GM12878 (cell line): ENCODE results near the gene DCAF7. TPM values are rescaled to one million over a fixed set of nuclear protein-coding genes. Genes with fewer than 3 reads are reported as not detected.

Experiments
- BCL3 ChIP-seq: IDR thresholded peaks from 2 replicates; pipeline ENCODE4 v1.6.1; 2011; ENCODE audit warnings: borderline replicate concordance, low read depth, mild to moderate bottlenecking, moderate library complexity, low read length; ENCODE audit not compliant: insufficient read depth, poor library complexity, severe bottlenecking
- NFXL1 ChIP-seq: fragments of 450-650 bp; IDR thresholded peaks from 2 replicates; pipeline ENCODE4 v1.6.1; 2017; ENCODE audit warnings: antibody characterized with exemption, mild to moderate bottlenecking, borderline replicate concordance
- NR2C2 ChIP-seq: IDR thresholded peaks from 2 replicates; pipeline ENCODE4 v1.6.1; 2011; ENCODE audit warnings: borderline replicate concordance, low read depth; ENCODE audit not compliant: control insufficient read depth, insufficient read length
- REST ChIP-seq: IDR thresholded peaks from 2 replicates; pipeline ENCODE4 v1.6.1; 2012; ENCODE audit warnings: mild to moderate bottlenecking, low read depth, low read length
- SKIL ChIP-seq: fragments of 450-650 bp; IDR thresholded peaks from 2 replicates; pipeline ENCODE4 v1.6.1; 2017; ENCODE audit warnings: mild to moderate bottlenecking, low read depth, inconsistent platforms; ENCODE audit not compliant: poor library complexity, severe bottlenecking
- SMARCA5 ChIP-seq: fragments of 450-650 bp; IDR thresholded peaks from 2 replicates; pipeline ENCODE4 v1.6.1; 2017; ENCODE audit warnings: mild to moderate bottlenecking
- ZBTB40 ChIP-seq: fragments of 450-650 bp; IDR thresholded peaks from 2 replicates; pipeline ENCODE4 v1.6.1; 2016; ENCODE audit warnings: mild to moderate bottlenecking, moderate library complexity, borderline replicate concordance
- ZNF24 ChIP-seq: fragments of 450-650 bp; IDR thresholded peaks from 2 replicates; pipeline ENCODE4 v1.6.1; 2017; ENCODE audit warnings: antibody characterized with exemption, mild to moderate bottlenecking
- ZZZ3 ChIP-seq: IDR thresholded peaks from 2 replicates; pipeline ENCODE4 v1.6.1; 2011; ENCODE audit warnings: low read depth; ENCODE audit not compliant: control insufficient read depth, insufficient read length
- polyA plus RNA-seq, 11 experiments: library from polyadenylated mRNA; depleted of rRNA in 4 of 11; unstranded in 6 of 11; stranded (reverse) in 5 of 11; fragments of >200 nt; fragmentation: Nextera tagmentation in 4 of 11; fragmentation: Illumina TruSeq in 1 of 11; extraction: Ambion mirVana in 4 of 11; extraction: Trizol in 1 of 11; gene quantifications; 1 replicate in 1 of 11; 2 replicates in 10 of 11; pipeline versions ENCODE4 v1.2.1 to v1.2.3, GENCODE V29; 2011 to 2016; ENCODE audit warnings: inconsistent platforms in 2 of 11, missing spikeins in 2 of 11, low read depth in 1 of 11
- total RNA-seq, 4 experiments: library from RNA; depleted of rRNA in 3 of 4; stranded (reverse); fragments of >200 nt in 3 of 4; fragmentation: Illumina TruSeq in 1 of 4; extraction: Trizol in 1 of 4; gene quantifications; 2 replicates each; pipeline versions ENCODE4 v1.2.1 to v1.2.3, GENCODE V29; 2013 to 2021

DCAF7 gene
- total and polyA plus RNA-seq, 10 of the 15 experiments (the other 5 are each of a cell fraction or from before 2014, with no cell fraction given), result 27.0 to 103 (median 54.5) TPM

GRCh38 chr17:63534816-63535455 is 15.3 kb upstream of the DCAF7 start (continued):
- no peak for TF ChIP-seq ZBTB40
- no peak for TF ChIP-seq SMARCA5
- no peak for TF ChIP-seq NR2C2
- no peak for TF ChIP-seq NFXL1
- TF ChIP-seq BCL3, result no peak
- no peak for TF ChIP-seq SKIL
- TF ChIP-seq ZZZ3, result no peak
- no peak for TF ChIP-seq REST
- TF ChIP-seq ZNF24, result no peak
